Mesothelial cell of epicardium (in vitro differentiated cells): ENCODE measurements around the gene NOTCH2. TPM values are rescaled to one million over a fixed set of nuclear protein-coding genes. Genes with fewer than 3 reads are reported as not detected.

ENCODE experiments used
- DNase-seq, 2 experiments: peaks; one replicate each; pipeline ENCODE4 v3.0.0; 2021; ENCODE audit warnings: low spot score in 2 of 2; ENCODE audit not compliant: unreplicated experiment in 2 of 2
- H3K27ac Mint-ChIP-seq: 2 replicates; pipeline ENCODE4 v1.8.0; 2021; ENCODE audit warnings: mixed read lengths
- H3K27me3 Mint-ChIP-seq: 2 replicates; pipeline ENCODE4 v1.8.0; 2021; ENCODE audit warnings: low read depth, mixed read lengths
- H3K36me3 Mint-ChIP-seq: 2 replicates; pipeline ENCODE4 v1.8.0; 2021; ENCODE audit warnings: mixed read lengths
- H3K4me1 Mint-ChIP-seq: 2 replicates; pipeline ENCODE4 v1.8.0; 2021; ENCODE audit warnings: mixed read lengths
- H3K4me3 Mint-ChIP-seq: 2 replicates; pipeline ENCODE4 v1.8.0; 2021; ENCODE audit warnings: mild to moderate bottlenecking, moderate library complexity, mixed read lengths
- H3K9me3 Mint-ChIP-seq: 2 replicates; pipeline ENCODE4 v1.8.0; 2021; ENCODE audit warnings: mixed read lengths
- total RNA-seq: library from RNA; stranded (reverse); gene quantifications from 3 replicates; pipeline ENCODE4 v1.2.1, GENCODE V29; 2021
- TF ChIP-seq, protein P1 (sequence below): fragments of 200-600 bp; sonication (generic); IDR thresholded peaks from one replicate; pipeline ENCODE4 v1.5.0; 2021; ENCODE audit warnings: antibody characterized with exemption; ENCODE audit not compliant: unreplicated experiment

The NOTCH2 gene
- total RNA-seq, 1 donor from 2014 or later, result 292 TPM

DNA sequence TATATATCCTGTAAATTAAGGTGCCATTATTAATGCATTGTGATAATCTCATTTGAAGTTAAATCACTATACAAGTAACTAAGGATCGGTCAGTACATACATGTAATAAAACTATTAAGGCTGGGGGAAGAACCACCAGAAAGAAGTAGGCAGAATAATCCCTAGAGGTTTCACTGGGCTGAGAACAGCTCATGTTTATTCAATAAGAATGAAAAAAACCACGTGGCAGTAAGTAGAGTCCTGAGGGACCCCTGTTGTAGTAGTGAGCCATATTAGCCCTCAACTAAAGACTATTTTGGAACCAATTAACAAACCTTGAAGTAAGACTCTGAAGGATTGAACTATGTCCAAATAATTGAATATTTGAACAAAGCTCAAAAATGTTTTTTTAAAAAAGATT is 126.2 kb downstream of the NOTCH2 start:
- DNase-seq, result no peak
- H3K36me3 Mint-ChIP-seq, result peaks cover 51% of the 10 kb centered on the region
- TF ChIP-seq, protein P1, sequence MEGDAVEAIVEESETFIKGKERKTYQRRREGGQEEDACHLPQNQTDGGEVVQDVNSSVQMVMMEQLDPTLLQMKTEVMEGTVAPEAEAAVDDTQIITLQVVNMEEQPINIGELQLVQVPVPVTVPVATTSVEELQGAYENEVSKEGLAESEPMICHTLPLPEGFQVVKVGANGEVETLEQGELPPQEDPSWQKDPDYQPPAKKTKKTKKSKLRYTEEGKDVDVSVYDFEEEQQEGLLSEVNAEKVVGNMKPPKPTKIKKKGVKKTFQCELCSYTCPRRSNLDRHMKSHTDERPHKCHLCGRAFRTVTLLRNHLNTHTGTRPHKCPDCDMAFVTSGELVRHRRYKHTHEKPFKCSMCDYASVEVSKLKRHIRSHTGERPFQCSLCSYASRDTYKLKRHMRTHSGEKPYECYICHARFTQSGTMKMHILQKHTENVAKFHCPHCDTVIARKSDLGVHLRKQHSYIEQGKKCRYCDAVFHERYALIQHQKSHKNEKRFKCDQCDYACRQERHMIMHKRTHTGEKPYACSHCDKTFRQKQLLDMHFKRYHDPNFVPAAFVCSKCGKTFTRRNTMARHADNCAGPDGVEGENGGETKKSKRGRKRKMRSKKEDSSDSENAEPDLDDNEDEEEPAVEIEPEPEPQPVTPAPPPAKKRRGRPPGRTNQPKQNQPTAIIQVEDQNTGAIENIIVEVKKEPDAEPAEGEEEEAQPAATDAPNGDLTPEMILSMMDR, result no peak
- H3K27me3 Mint-ChIP-seq, result no peaks in the 10 kb centered on the region
- peaks cover 16% of the 10 kb centered on the region for H3K4me1 Mint-ChIP-seq
- no peak overlapping the region for H3K27ac Mint-ChIP-seq
- peaks cover 11% of the 10 kb centered on the region for H3K9me3 Mint-ChIP-seq
- no peak overlapping the region for H3K4me3 Mint-ChIP-seq

DNA sequence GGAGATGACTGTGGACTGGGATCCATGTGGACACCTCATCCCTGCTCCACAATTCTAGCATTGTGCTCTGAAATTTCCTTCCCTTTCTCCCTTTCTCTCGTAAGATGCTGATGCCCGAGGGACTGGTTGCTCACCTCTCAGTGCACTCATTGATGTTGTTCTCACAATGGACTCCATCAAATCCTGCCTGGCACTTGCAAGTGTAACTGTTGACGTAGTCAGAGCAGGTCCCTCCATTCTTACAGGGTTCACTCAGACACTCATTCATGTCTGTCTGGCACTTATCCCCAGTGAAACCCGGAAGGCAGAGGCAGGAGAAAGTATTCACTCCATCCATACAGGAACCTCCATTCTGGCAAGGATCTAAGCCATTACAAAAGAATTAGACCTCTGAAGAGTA is 128.1 kb downstream of the NOTCH2 start:
- Mint-ChIP-seq H3K27ac (no peak overlapping the region), H3K9me3 (peaks cover 11% of the 10 kb centered on the region), H3K27me3 (no peaks in the 10 kb centered on the region), H3K4me1 (peaks cover 5% of the 10 kb centered on the region), H3K4me3 (no peak overlapping the region), H3K36me3 (peaks cover 58% of the 10 kb centered on the region)
- TF ChIP-seq, protein P1, result no peak
- DNase-seq, result no peak

DNA sequence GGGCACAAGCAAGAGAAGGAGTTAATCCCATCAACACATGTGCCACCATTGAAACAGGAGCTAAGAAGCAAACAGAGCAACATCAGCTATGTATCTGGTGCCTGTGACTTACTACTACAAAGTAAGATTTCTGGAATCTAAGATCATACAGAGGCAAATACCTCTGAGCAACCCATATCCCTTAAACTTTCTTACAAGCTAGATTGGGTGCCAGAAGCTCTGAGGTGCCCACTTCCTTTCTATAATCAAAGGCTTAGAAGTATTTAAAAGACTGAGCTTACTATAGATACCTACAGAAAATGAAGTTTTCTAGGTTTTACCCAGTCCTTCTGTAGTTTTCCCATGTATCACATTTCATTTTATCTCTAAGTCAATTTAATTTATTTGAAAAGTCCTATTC is 128.8 kb downstream of the NOTCH2 start:
- peaks cover 11% of the 10 kb centered on the region for H3K9me3 Mint-ChIP-seq
- H3K27me3 Mint-ChIP-seq, result no peaks in the 10 kb centered on the region
- H3K36me3 Mint-ChIP-seq, result peaks cover 61% of the 10 kb centered on the region
- no peak overlapping the region for H3K4me3 Mint-ChIP-seq
- H3K27ac Mint-ChIP-seq, result no peak overlapping the region
- peaks cover under 1% of the 10 kb centered on the region for H3K4me1 Mint-ChIP-seq
- TF ChIP-seq, protein P1, result no peak
- DNase-seq, result no peak

DNA sequence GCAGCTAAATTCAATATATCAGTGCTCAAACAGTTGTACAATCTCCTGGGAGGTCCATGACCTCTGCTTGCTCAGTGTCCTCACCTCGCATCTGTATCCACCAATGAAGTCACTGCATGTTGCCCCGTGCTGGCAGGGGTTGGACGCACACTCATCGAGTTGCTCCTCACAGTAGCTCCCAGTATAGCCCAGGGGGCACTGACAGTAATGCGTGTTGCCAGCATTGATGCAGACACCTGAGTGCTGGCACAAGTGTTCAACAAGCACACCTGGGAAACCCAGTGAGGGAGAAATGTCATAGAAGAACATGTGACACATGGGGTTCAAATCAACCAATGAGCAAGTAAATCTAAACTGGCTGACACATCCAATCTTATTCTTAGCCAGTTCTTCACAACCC is 132.3 kb downstream of the NOTCH2 start:
- no peak for DNase-seq
- Mint-ChIP-seq H3K4me3 (no peak overlapping the region), H3K27me3 (no peaks in the 10 kb centered on the region), H3K36me3 (peaks cover 77% of the 10 kb centered on the region), H3K9me3 (peaks cover 24% of the 10 kb centered on the region), H3K27ac (no peak overlapping the region), H3K4me1 (no peaks in the 10 kb centered on the region)
- TF ChIP-seq, protein P1, result no peak

DNA sequence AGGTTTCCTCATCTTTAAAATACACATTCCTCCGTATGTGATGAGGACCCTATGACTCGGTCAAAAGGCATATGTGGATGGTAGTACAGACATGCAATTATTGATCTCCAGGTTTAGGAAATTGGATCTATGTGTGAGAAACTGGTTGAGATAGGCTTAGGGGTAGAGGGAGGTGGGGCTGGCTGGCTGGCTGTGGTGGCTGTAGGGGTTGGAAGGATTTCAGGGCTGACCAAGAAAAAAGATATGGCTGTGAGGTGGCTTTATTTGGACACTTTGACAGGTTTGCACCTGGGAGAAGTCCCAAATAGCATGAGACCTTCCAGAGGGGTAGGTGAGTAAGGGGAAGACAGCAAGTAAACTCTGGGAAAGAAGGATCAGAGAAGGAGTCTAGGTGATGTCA is 133.5 kb downstream of the NOTCH2 start:
- TF ChIP-seq, protein P1, result no peak
- no peak overlapping the region for H3K27ac Mint-ChIP-seq
- peaks cover 79% of the 10 kb centered on the region for H3K36me3 Mint-ChIP-seq
- no peak overlapping the region for H3K4me3 Mint-ChIP-seq
- DNase-seq, result no peak
- H3K4me1 Mint-ChIP-seq, result no peaks in the 10 kb centered on the region
- H3K27me3 Mint-ChIP-seq, result no peaks in the 10 kb centered on the region
- H3K9me3 Mint-ChIP-seq, result peaks cover 24% of the 10 kb centered on the region

DNA sequence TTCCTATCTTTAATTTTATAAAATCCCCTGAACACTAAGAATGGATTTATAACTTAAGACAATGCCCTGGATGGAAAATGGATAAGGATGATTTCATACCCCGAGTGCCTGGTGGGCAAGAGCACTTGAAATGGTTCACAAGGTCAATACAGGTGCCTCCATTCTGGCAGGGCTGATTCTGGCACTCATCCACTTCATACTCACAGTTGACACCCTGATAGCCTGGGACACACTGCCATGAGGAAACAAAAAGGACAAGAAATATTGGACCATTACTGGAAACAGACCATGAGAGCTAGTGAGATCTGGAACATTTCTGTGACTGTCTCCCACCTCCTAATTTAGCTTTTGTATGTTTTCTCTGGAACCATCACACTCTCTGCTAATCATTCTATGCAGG is 134.1 kb downstream of the NOTCH2 start:
- TF ChIP-seq, protein P1, result no peak
- H3K9me3 Mint-ChIP-seq, result peaks cover 24% of the 10 kb centered on the region
- no peaks in the 10 kb centered on the region for H3K4me1 Mint-ChIP-seq
- peaks cover 76% of the 10 kb centered on the region for H3K36me3 Mint-ChIP-seq
- no peak overlapping the region for H3K27ac Mint-ChIP-seq
- no peak overlapping the region for H3K4me3 Mint-ChIP-seq
- H3K27me3 Mint-ChIP-seq, result no peaks in the 10 kb centered on the region
- no peak for DNase-seq
